ENCODE data around the gene GMPR2.
A peak's percentile ranks its signal among the peaks of the same experiment; 100 is the strongest.
"Not testable (repeated sequence)": the region's sequence is repeated elsewhere in the genome, so short reads cannot be mapped to it uniquely, and the experiment has no call there.

The GMPR2 gene

GRCh38 chr14:24203249-24203886 lies 29.4 kb upstream of the GMPR2 start:
- H3K36me3 ChIP-seq (ENCODE audit: control insufficient read depth, insufficient read depth, low read length) = peaks cover 76% of the 10 kb centered on the region
- H3K4me3 ChIP-seq (ENCODE audit: extremely low read depth, insufficient read depth, low read length, poor library complexity, severe bottlenecking) = not testable (repeated sequence)

GRCh38 chr14:24204163-24205146 lies 28.3 kb upstream of the GMPR2 start:
- H3K4me3 ChIP-seq (ENCODE audit: extremely low read depth, insufficient read depth, low read length, poor library complexity, severe bottlenecking) = no peak overlapping the region
- H3K27ac ChIP-seq (ENCODE audit: low read depth, low read length, severe bottlenecking) = no peak overlapping the region
- H3K9me3 ChIP-seq (ENCODE audit: control insufficient read depth, low read length) = peaks cover 6% of the 10 kb centered on the region
- H3K4me1 ChIP-seq (ENCODE audit: control insufficient read depth, insufficient read depth, low read length, poor library complexity, severe bottlenecking) = no peaks in the 10 kb centered on the region
- H3K36me3 ChIP-seq (ENCODE audit: control insufficient read depth, insufficient read depth, low read length) = peaks cover 77% of the 10 kb centered on the region
- WGBS, 2 experiments (ENCODE audit: insufficient coverage in 2 of 2) = 94 to 98% methylated on average over 5 to 6 of the region's 7 CpGs

More at GRCh38 chr14:24203249-24203886, 29.4 kb upstream of the GMPR2 start:
- H3K9me3 ChIP-seq (ENCODE audit: control insufficient read depth, low read length); H3K4me1 ChIP-seq (ENCODE audit: control insufficient read depth, insufficient read depth, low read length, poor library complexity, severe bottlenecking); H3K27ac ChIP-seq (ENCODE audit: low read depth, low read length, severe bottlenecking): not testable (repeated sequence)
- WGBS, 2 experiments (ENCODE audit: insufficient coverage in 2 of 2) = 89 to 99% methylated on average over 11 of the region's 16 CpGs

DNA sequence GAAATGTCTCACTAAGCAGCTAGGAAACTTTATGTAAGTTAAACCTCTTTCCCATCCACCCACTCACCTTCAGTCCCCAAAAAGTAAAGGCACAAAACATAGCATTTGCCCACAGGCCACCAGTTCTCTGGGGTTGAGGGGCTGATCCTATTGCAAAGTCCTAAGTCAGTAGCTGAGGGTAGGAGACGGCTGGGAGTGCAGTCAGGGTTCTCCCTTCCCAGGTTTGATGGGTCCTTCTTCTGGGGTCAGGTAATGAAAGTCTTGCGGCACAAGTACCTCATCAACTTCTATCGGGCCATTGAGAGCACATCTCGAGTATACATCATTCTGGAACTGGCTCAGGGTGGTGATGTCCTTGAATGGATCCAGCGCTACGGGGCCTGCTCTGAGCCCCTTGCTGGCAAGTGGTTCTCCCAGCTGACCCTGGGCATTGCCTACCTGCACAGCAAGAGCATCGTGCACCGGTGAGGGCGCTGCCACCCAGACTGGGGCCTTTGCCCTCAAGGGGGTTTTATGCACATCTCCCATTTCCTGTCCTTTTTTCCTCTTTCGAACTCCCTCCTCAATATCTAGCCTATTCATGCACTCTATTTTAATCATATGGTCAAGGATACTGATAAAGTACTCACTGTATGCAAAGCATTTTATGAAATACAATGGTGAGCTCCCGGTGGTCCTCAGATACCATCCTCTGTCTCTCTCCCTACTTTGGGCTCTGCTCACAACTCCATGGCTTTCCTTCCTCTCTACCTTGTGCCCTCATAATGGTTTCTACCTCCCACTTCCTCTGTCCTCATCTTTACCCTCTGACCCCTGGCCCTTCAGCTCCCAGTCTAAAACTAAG lies 26.2 kb upstream of the GMPR2 start:
- H3K4me3 ChIP-seq (ENCODE audit: extremely low read depth, insufficient read depth, low read length, poor library complexity, severe bottlenecking) = no peak overlapping the region
- no peaks in the 10 kb centered on the region for H3K4me1 ChIP-seq (ENCODE audit: control insufficient read depth, insufficient read depth, low read length, poor library complexity, severe bottlenecking)
- H3K9me3 ChIP-seq (ENCODE audit: control insufficient read depth, low read length) = peaks cover 2% of the 10 kb centered on the region
- H3K27ac ChIP-seq (ENCODE audit: low read depth, low read length, severe bottlenecking) = no peak overlapping the region
- 90 to 97% methylated on average over 9 to 10 of the region's 11 CpGs for WGBS, 2 experiments (ENCODE audit: insufficient coverage in 2 of 2)
- H3K36me3 ChIP-seq (ENCODE audit: control insufficient read depth, insufficient read depth, low read length) = peaks cover 84% of the 10 kb centered on the region

DNA sequence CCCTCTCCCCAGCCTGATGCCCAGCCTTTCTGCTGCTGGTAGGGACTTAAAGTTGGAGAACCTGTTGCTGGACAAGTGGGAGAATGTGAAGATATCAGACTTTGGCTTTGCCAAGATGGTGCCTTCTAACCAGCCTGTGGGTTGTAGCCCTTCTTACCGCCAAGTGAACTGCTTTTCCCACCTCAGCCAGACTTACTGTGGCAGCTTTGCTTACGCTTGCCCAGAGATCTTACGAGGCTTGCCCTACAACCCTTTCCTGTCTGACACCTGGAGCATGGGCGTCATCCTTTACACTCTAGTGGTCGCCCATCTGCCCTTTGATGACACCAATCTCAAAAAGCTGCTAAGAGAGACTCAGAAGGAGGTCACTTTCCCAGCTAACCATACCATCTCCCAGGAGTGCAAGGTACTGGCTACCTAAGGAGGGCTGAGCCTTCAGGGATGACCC lies 25.6 kb upstream of the GMPR2 start:
- peaks cover 83% of the 10 kb centered on the region for H3K36me3 ChIP-seq (ENCODE audit: control insufficient read depth, insufficient read depth, low read length)
- no peak overlapping the region for H3K27ac ChIP-seq (ENCODE audit: low read depth, low read length, severe bottlenecking)
- WGBS, 2 experiments (ENCODE audit: insufficient coverage in 2 of 2) = 96 to 100% methylated on average over 5 of the region's 5 CpGs
- H3K4me3 ChIP-seq (ENCODE audit: extremely low read depth, insufficient read depth, low read length, poor library complexity, severe bottlenecking) = no peak overlapping the region
- no peaks in the 10 kb centered on the region for H3K4me1 ChIP-seq (ENCODE audit: control insufficient read depth, insufficient read depth, low read length, poor library complexity, severe bottlenecking)
- H3K9me3 ChIP-seq (ENCODE audit: control insufficient read depth, low read length) = no peaks in the 10 kb centered on the region

- no peak overlapping the region for H3K27ac ChIP-seq (ENCODE audit: low read depth, low read length, severe bottlenecking)
- 94 to 100% methylated on average over 1 to 2 of the region's 2 CpGs for WGBS, 2 experiments (ENCODE audit: insufficient coverage in 2 of 2)
- peaks cover 81% of the 10 kb centered on the region for H3K36me3 ChIP-seq (ENCODE audit: control insufficient read depth, insufficient read depth, low read length)
- no peaks in the 10 kb centered on the region for H3K9me3 ChIP-seq (ENCODE audit: control insufficient read depth, low read length)
- H3K4me3 ChIP-seq (ENCODE audit: extremely low read depth, insufficient read depth, low read length, poor library complexity, severe bottlenecking) = no peak overlapping the region
- no peaks in the 10 kb centered on the region for H3K4me1 ChIP-seq (ENCODE audit: control insufficient read depth, insufficient read depth, low read length, poor library complexity, severe bottlenecking)
These were observed 25.1 kb upstream of the GMPR2 start for GRCh38 chr14:24207625-24208024.

DNA sequence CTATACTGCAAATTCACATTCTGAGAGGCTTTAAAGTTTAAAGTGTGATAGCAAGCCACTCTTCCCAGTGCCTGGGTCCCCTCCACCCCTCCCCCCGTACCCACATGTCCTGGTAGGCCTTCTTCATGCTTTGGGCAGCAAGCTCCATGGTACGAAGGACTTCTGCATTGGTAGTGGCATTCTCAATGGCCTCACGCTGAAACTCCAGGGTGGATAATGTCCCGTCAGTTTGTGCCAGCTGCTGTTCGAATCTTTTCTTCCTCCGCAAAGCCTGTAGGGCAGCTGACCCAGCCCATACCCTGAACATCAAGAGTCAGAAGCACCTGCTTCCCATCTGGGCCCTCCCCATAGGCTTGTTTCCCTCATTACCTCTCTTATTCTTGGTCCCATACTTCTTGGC lies 21.4 kb upstream of the GMPR2 start:
- no peak overlapping the region for H3K4me3 ChIP-seq (ENCODE audit: extremely low read depth, insufficient read depth, low read length, poor library complexity, severe bottlenecking)
- 96 to 97% methylated on average over 5 to 6 of the region's 6 CpGs for WGBS, 2 experiments (ENCODE audit: insufficient coverage in 2 of 2)
- no peak overlapping the region for H3K27ac ChIP-seq (ENCODE audit: low read depth, low read length, severe bottlenecking)
- H3K36me3 ChIP-seq (ENCODE audit: control insufficient read depth, insufficient read depth, low read length) = peaks cover 57% of the 10 kb centered on the region
- no peaks in the 10 kb centered on the region for H3K9me3 ChIP-seq (ENCODE audit: control insufficient read depth, low read length)
- H3K4me1 ChIP-seq (ENCODE audit: control insufficient read depth, insufficient read depth, low read length, poor library complexity, severe bottlenecking) = peaks cover 3% of the 10 kb centered on the region

DNA sequence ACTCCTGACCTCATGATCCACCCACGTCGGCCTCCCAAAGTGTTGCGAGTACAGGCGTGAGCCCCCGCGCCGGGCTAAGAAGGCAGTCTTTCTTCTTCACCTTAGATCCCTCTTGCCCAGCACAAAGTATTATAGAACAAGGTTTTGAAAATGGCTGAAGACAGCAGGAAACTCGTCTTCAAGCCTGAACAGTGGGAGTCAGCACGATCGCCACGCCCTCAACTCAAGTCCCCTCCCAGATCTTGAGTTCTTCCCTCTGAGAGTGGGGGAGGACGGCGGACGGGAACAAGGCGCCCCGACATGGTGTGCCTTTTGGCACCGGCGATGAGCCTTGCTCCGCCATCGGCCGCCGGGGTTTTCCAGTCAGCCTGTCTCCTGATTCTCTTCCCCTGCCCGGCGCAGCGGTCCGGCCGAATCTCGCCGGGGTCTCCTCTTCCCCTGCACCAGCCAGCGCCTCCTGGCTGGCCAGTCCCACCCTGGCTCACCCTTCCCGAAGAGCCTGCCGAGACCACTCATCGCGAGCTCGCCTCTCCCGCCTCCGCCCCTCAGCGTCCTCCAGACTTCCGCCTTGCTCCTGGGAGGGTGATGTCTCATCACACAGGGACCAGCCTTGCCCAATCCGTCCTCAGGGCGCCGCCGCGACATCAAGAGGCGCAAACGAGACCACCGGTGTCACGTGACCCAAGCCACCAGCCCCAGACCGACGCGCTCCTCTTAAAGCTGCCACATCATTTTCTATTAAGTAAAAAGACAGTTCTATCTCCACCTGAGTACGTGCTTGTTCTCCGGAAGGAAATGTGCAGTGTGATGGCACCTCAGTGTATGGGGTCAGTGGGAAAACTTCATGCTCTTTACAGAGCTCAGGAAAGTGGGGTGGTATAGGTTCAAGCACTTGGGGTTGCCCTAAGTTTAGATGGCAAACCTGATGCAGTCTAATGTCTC lies 19.5 kb upstream of the GMPR2 start, which contains the start of gene CHMP4A:
TSS of gene CHMP4A (minus strand) at position 565 of the 942 bp plus-strand sequence. CDS start at position 516, 49 bp downstream.
- WGBS, 2 experiments (ENCODE audit: insufficient coverage in 2 of 2) = 0 to 1% methylated on average over 32 to 33 of the region's 53 CpGs
- no peaks in the 10 kb centered on the region for H3K9me3 ChIP-seq (ENCODE audit: control insufficient read depth, low read length)
- H3K4me1 ChIP-seq (ENCODE audit: control insufficient read depth, insufficient read depth, low read length, poor library complexity, severe bottlenecking) = peaks cover 3% of the 10 kb centered on the region
- H3K36me3 ChIP-seq (ENCODE audit: control insufficient read depth, insufficient read depth, low read length) = peaks cover 43% of the 10 kb centered on the region
- peak within 1 kb of the TSS; percentile 66 for H3K4me3 ChIP-seq (ENCODE audit: extremely low read depth, insufficient read depth, low read length, poor library complexity, severe bottlenecking)
- peak within 1 kb of the TSS; percentile 96 for H3K27ac ChIP-seq (ENCODE audit: low read depth, low read length, severe bottlenecking)

DNA sequence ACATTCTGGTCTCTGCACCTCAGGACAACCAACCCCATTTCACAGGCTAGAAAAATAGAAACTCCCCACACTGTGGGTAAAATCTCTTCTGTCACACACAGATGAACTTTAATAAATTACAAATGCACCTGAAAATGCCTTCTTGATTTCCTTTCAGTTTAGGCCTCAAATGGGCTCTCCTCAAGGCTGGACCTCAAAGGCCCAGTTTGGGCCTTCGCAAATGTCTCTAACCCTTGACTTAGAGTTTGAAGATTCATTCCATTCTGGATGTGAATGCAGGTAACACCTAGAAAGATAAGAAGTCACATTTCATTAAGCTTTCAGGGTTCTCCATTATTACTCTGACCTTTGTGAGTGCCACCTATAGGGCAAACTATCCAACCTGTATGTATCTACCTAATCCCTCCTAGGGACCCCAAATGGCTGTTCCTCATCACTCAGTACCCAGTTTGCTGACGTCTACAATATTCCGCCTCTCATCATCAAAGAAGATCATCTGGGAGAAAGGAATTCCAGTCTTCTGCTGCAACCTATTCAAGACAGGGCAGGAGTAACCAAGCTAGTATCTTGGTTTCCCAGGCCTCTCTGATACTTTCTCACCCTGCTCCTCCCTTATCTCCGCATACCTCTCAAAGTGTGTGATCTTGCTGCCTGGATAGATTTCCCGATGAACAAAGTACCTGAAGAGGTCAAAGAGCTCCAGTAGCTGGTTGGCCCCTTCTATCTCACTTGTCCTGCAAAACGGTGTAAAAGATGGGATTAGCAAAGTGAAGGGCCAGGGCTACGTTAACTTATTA lies 18.7 kb upstream of the GMPR2 start:
- Histone ChIP-seq H3K4me1 (ENCODE audit: control insufficient read depth, insufficient read depth, low read length, poor library complexity, severe bottlenecking) (peaks cover 3% of the 10 kb centered on the region), H3K4me3 (ENCODE audit: extremely low read depth, insufficient read depth, low read length, poor library complexity, severe bottlenecking) (peak overlapping the region; percentile 66), H3K27ac (ENCODE audit: low read depth, low read length, severe bottlenecking) (peak overlapping the region; percentile 96), H3K36me3 (ENCODE audit: control insufficient read depth, insufficient read depth, low read length) (peaks cover 40% of the 10 kb centered on the region), H3K9me3 (ENCODE audit: control insufficient read depth, low read length) (no peaks in the 10 kb centered on the region)
- WGBS, 2 experiments (ENCODE audit: insufficient coverage in 2 of 2) = 91 to 98% methylated on average over 6 to 7 of the region's 7 CpGs

Data from mesodermal cell (in vitro differentiated cells).